T-helper 17 cell (primary cell): ENCODE results near the gene POMT1. TPM values are rescaled to one million over a fixed set of nuclear protein-coding genes. Genes with fewer than 3 reads are reported as not detected.
"Not testable (repeated sequence)": the region's sequence is repeated elsewhere in the genome, so short reads cannot be mapped to it uniquely, and the experiment has no call there.

Source experiments
- ATAC-seq: fragments of 150-1000 bp; cut with Tn5 transposase; 2 replicates; pipeline ENCODE4 v1.10.0; 2021; ENCODE audit warnings: mild to moderate bottlenecking, moderate library complexity
- DNase-seq, 3 donors: peaks; one replicate each; pipeline versions ENCODE4 v3.0.0 to v3.0.0-alpha.2; 2020 to 2021
- H3K9me3 ChIP-seq: one replicate; pipeline ENCODE4 v1.7.0; 2013; ENCODE audit warnings: low read length, mild to moderate bottlenecking; ENCODE audit not compliant: control insufficient read depth, poor library complexity, severe bottlenecking
- H3K27ac Mint-ChIP-seq: one replicate; pipeline ENCODE4 v1.8.0; 2022; ENCODE audit warnings: mild to moderate bottlenecking, moderate library complexity, mixed read lengths
- H3K27me3 Mint-ChIP-seq: one replicate; pipeline ENCODE4 v1.8.0; 2022; ENCODE audit warnings: mixed read lengths
- H3K36me3 Mint-ChIP-seq: one replicate; pipeline ENCODE4 v1.8.0; 2022; ENCODE audit warnings: low read depth, mixed read lengths
- H3K4me1 Mint-ChIP-seq: one replicate; pipeline ENCODE4 v1.8.0; 2022; ENCODE audit warnings: mild to moderate bottlenecking, mixed read lengths
- H3K4me3 Mint-ChIP-seq: one replicate; pipeline ENCODE4 v1.8.0; 2022; ENCODE audit warnings: mild to moderate bottlenecking, moderate library complexity, mixed read lengths
- total RNA-seq, 4 donors: library from RNA in 2 of 4; stranded (reverse) in 2 of 4; gene quantifications; one replicate each; pipeline ENCODE4 v1.2.3 and lab custom pipeline; 2022 to 2026

The POMT1 gene
- total RNA-seq, 2 donors from 2014 or later = 50.0 to 54.0 TPM

DNA sequence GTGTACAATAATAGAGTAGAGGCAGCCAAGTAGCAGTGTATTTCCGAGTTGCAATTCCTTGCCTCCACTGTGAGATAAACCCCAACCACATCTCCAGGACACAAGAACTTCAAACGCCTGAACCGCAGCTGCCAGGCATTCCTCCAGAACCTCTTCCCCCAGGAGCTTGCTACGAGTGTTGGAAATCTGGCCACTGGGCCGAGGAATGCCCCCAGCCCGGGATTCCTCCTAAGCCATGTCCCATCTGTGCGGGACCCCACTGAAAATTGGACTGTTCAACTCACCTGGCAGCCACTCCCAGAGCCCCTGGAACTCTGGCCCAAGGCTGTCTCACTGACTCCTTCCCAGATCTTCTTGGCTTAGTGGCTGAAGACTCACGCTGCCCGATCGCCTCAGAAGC is 46.5 kb downstream of the POMT1 start:
- H3K27ac Mint-ChIP-seq = not testable (repeated sequence)

GRCh38 chr9:131550465-131550864 is 47.7 kb downstream of the POMT1 start:
- ATAC-seq, H3K9me3 ChIP-seq, DNase-seq, H3K4me3 Mint-ChIP-seq: not testable (repeated sequence)
- Mint-ChIP-seq H3K36me3 (peaks cover 15% of the 10 kb centered on the region), H3K27ac (peak overlapping the region; percentile 62), H3K4me1 (peaks cover 14% of the 10 kb centered on the region), H3K27me3 (peaks cover 73% of the 10 kb centered on the region)

More for the DNA sequence above, 46.5 kb downstream of the POMT1 start:
- Mint-ChIP-seq H3K4me1 (peaks cover 12% of the 10 kb centered on the region), H3K4me3 (peak overlapping the region; percentile 2), H3K36me3 (peaks cover 15% of the 10 kb centered on the region), H3K27me3 (peaks cover 67% of the 10 kb centered on the region)
- ATAC-seq, H3K9me3 ChIP-seq, DNase-seq: not testable (repeated sequence)

DNA sequence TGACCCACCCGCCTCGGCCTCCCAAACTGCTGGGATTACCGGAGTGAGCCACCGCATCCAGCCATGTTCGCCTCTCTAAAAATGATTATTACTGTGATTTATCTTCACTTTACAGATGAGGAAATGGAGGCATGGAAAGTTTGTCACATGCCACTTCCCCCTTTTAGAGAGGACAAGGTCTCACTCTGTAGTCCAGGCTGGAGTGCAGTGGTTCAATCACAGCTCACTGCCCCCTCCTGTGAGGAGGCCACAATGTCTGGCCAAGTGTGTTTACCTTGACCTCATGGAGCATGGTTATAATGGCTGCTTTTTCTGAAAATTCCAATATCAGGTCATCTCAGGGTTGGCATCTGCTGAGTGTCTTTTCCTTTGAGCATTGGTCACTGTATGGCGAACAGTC is 49.3 kb downstream of the POMT1 start:
- peaks cover 19% of the 10 kb centered on the region for H3K36me3 Mint-ChIP-seq
- no peak for DNase-seq
- peaks cover 18% of the 10 kb centered on the region for H3K4me1 Mint-ChIP-seq
- H3K27me3 Mint-ChIP-seq = peaks cover 79% of the 10 kb centered on the region
- H3K4me3 Mint-ChIP-seq = no peak overlapping the region
- H3K27ac Mint-ChIP-seq = no peak overlapping the region
- no peak for ATAC-seq
- no peaks in the 10 kb centered on the region for H3K9me3 ChIP-seq

DNA sequence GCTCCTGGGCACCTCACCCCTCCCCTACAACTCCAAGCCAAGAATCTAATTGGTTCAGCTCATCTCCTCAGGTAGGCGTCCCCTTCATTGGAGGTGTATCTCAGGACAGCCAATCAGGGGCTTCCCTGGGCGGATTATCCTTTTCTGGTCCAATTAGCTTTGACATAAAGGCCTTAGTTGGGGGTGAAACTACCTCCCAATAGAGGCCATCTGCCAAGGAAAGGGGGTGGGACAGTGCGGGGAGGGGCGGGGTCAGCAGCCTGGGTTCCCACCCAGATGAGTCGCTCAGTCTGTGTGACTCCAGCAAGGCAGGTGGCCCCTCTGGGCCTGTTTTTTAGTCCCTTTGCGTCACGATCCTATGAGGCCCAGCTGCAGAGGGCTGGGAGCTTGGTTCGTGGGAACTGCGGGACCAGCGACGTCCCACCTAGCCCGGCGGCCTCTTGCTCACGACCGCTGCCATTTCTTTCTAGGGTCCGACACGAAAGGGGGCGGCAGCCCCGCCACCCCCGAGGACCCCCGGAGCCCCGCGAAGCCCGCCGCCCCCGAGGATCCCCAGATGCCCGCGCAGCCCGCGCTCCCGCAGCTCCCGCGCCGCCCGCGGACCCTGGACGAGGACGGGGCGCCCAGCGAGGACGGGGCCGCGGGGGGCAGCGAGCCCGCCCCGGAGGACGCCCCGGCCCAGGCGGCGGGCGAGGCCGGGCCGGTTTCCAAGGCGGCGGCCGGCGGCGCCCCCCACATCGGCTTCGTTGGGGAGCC is 51.5 kb downstream of the POMT1 start:
- ATAC-seq (no peak), DNase-seq (no peak)
- peaks cover 10% of the 10 kb centered on the region for H3K36me3 Mint-ChIP-seq
- peaks cover 57% of the 10 kb centered on the region for H3K27me3 Mint-ChIP-seq
- no peaks in the 10 kb centered on the region for H3K9me3 ChIP-seq
- H3K27ac Mint-ChIP-seq = no peak overlapping the region
- peaks cover 12% of the 10 kb centered on the region for H3K4me1 Mint-ChIP-seq
- no peak overlapping the region for H3K4me3 Mint-ChIP-seq

GRCh38 chr9:131554843-131555351 is 52.2 kb downstream of the POMT1 start:
- H3K4me1 Mint-ChIP-seq = peaks cover 12% of the 10 kb centered on the region
- H3K9me3 ChIP-seq = no peaks in the 10 kb centered on the region
- ATAC-seq (peak; percentile 44), DNase-seq (no peak)
- peaks cover 51% of the 10 kb centered on the region for H3K27me3 Mint-ChIP-seq
- H3K4me3 Mint-ChIP-seq = peak overlapping the region; percentile 36
- no peak overlapping the region for H3K27ac Mint-ChIP-seq
- H3K36me3 Mint-ChIP-seq = peaks cover 10% of the 10 kb centered on the region

DNA sequence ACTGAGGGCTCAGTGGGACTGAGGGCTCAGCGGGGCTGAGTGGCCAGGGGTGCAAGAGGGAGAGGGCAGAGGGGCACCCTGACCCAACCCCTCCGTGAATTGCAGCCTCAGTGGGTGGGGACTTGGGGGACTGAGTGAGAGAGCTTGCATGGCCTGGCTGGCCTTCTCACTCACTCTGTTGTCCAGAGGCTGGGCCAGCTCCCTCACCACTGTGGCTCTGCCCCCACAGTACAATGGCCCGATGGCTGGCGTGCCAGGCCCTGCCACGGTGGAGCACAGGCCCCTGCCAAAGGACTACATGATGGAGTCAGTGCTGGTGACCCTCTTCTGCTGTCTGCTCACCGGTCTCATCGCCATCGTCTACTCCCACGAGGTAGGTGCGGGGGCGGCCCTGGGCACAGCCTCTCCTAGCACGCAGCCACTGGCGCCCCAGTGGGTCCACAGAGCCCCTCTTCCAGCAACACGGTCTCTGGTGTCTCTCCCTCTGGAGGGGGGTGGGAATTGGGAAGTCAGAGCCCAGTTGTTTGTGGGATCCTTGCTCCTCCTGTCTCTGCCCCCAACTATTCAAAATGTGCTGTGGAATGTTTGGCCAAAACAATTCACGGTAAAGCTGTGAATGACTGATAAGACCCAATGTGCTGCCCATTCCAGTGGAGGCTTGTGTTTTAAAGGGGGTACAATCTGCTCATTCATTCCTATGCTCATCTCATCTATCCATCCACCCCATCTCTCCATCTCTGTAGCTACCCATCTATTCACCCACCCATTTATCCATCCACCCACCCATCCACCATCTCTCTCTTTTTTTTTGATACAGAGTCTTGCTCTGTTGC is 53.3 kb downstream of the POMT1 start:
- H3K27ac Mint-ChIP-seq = no peak overlapping the region
- peaks cover 12% of the 10 kb centered on the region for H3K4me1 Mint-ChIP-seq
- no peaks in the 10 kb centered on the region for H3K9me3 ChIP-seq
- H3K4me3 Mint-ChIP-seq = peak overlapping the region; percentile 10
- H3K36me3 Mint-ChIP-seq = peaks cover 5% of the 10 kb centered on the region
- ATAC-seq (no peak), DNase-seq (no peak)
- peaks cover 39% of the 10 kb centered on the region for H3K27me3 Mint-ChIP-seq

DNA sequence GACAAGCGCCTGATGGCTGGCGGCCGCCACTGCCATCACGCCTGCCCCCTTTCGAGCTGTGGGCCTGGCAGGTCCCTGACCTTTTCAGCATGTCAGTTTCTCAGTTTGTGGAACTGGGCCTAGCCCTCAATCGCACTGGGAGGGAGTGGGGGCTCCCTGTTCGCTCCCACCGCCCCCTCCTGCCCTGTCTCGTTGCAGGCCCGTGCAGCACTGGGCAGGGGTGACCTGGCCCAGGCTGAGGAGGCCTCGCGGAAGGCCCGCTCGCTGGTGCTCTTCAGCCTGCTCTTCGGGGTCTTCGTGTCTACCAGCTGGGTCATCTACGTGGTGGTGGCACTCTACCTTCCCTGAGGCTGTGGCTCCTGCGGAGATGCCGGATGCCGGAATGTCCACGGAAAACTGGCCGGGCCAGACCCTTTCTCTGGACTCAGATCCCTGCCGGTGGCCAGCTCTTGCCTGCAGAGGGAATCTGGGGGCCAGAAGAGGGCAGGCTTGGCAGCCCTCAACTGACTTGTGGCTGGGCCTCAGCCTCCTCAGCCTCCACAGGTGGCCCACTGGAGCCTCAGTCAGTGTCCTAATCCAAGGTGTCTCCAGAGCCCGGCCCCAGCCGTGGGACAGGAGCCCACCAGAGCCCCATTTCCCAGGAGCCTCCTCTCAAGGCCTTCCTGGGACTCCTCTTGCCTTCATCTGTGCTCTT is 55.3 kb downstream of the POMT1 start:
- Mint-ChIP-seq H3K27ac (no peak overlapping the region), H3K4me3 (no peak overlapping the region), H3K4me1 (peaks cover 10% of the 10 kb centered on the region), H3K36me3 (peaks cover 3% of the 10 kb centered on the region), H3K27me3 (peaks cover 25% of the 10 kb centered on the region)
- DNase-seq (no peak), ATAC-seq (no peak)
- H3K9me3 ChIP-seq = no peaks in the 10 kb centered on the region

DNA sequence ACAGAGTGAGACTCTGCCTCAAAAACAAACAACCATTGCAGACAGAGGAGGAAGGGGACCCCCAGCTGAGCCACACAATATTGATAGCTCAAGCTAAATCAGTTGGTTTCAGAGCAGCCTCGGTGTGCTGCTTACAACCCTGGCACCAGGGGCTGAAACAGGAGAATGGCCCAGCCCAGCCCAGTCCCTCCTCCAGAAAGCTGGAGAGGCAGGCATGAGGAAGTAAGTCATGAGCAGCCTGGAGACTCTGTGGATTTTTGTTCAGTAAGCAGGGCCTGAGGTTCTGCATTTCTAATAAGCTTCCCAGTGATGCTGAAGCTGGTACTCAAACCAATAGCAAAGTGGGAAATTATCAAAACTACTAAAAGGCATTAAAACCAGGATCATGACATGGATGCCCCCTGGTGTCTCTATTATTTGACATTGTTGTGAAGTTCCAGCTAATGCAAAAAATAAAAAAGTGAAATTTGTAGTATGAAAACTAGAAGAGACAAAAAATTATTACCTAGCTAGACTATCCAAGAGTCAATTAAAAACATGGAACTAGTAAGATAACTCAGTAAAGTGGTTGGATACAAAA is 56.8 kb downstream of the POMT1 start:
- ATAC-seq = no peak
- DNase-seq = no peak
- no peaks in the 10 kb centered on the region for H3K9me3 ChIP-seq
- peaks cover 3% of the 10 kb centered on the region for H3K36me3 Mint-ChIP-seq
- H3K27me3 Mint-ChIP-seq = peaks cover 14% of the 10 kb centered on the region
- H3K4me3 Mint-ChIP-seq = no peak overlapping the region
- peaks cover 7% of the 10 kb centered on the region for H3K4me1 Mint-ChIP-seq
- H3K27ac Mint-ChIP-seq = no peak overlapping the region

DNA sequence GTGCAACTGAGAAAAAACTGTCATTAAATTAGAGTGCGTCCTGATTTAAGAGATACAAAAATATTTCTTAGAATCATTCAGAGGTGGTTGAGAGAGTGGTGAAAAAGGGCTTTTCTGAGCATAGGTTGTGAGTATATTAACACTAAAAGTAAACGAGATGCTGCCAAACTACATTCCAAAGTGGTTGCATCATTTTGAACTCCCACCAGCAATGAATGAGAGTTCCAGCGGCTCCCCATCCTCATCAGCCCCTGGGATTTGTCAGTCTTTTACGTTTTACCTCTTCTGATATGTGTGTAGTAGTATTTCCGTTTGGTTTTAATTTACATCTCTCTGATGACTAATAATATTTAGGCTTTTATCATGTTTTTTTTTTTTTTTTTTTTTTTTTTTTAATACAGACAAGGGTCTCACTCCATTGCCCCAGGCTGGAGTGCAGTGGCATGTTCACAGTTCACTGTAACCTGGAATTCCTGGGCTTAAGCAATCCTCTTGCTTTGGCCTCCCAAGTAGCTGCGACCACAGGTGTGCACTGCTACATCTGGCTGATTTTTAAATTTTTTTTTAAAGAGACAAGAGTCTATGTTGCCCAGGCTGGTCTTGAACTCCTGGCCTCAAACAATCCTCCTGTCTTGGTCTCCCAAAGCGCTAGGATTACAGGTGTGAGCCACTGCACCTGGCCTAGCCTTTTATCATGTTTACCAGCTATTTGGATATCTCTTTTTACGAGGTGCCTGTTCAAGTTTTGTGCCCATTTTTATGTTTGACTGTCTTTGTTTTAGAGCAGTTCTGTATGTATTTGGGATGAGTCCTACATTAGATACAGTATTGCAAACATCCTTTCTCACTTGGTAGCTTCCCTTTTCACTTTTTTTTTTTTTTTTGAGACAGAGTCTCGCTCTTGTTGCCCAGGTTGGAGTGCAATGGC is 59.6 kb downstream of the POMT1 start:
- peaks cover 3% of the 10 kb centered on the region for H3K4me1 Mint-ChIP-seq
- H3K4me3 Mint-ChIP-seq = no peak overlapping the region
- no peaks in the 10 kb centered on the region for H3K27me3 Mint-ChIP-seq
- no peak overlapping the region for H3K27ac Mint-ChIP-seq
- ATAC-seq (no peak), DNase-seq (no peak)
- H3K36me3 Mint-ChIP-seq = no peaks in the 10 kb centered on the region
- no peaks in the 10 kb centered on the region for H3K9me3 ChIP-seq

- peaks cover 6% of the 10 kb centered on the region for H3K4me1 Mint-ChIP-seq
These were observed 62.7 kb downstream of the POMT1 start for GRCh38 chr9:131565369-131565768.

GRCh38 chr9:131566158-131566557 is 63.4 kb downstream of the POMT1 start:
- no peaks in the 10 kb centered on the region for H3K9me3 ChIP-seq
- ATAC-seq (no peak), DNase-seq (no peak)
- Mint-ChIP-seq H3K36me3 (peaks cover 3% of the 10 kb centered on the region), H3K4me1 (peaks cover 7% of the 10 kb centered on the region), H3K27ac (peak overlapping the region; percentile 63), H3K4me3 (no peak overlapping the region), H3K27me3 (no peaks in the 10 kb centered on the region)

More at GRCh38 chr9:131565369-131565768, 62.7 kb downstream of the POMT1 start:
- no peaks in the 10 kb centered on the region for H3K27me3 Mint-ChIP-seq
- ATAC-seq = no peak
- no peak overlapping the region for H3K4me3 Mint-ChIP-seq
- no peak for DNase-seq
- peaks cover 3% of the 10 kb centered on the region for H3K36me3 Mint-ChIP-seq
- peak overlapping the region; percentile 21 for H3K27ac Mint-ChIP-seq
- H3K9me3 ChIP-seq = no peaks in the 10 kb centered on the region

DNA sequence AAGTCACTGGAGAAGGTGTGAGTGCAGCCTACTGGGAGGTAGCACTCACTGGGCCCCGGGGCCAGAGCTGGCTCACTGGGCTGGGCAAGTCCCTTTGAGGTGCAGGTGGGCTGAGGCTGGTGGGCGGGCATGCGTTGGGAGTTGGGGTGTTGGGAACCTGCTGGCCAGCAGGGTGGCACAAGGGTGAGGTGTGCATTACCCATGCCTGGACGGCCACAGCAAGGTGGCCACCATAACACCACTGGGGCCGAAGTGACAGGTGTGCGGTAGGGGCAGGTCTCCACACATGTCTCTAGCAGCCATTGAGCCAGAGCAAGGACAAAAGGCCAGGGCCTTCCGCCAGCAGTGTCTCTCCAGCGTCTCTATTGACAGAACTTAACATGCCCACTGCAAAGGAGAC is 65.2 kb downstream of the POMT1 start:
- H3K9me3 ChIP-seq = no peaks in the 10 kb centered on the region
- peak; percentile 14 for ATAC-seq
- peaks cover 3% of the 10 kb centered on the region for H3K36me3 Mint-ChIP-seq
- no peak for DNase-seq
- no peaks in the 10 kb centered on the region for H3K27me3 Mint-ChIP-seq
- no peak overlapping the region for H3K4me3 Mint-ChIP-seq
- peaks cover 8% of the 10 kb centered on the region for H3K4me1 Mint-ChIP-seq
- H3K27ac Mint-ChIP-seq = no peak overlapping the region
